SK-N-SH (cell line): ENCODE results near the gene ALDH4A1.

Experiments
- FOXM1 ChIP-seq: IDR thresholded peaks from 2 replicates; pipeline ENCODE4 v1.4.0; 2012; ENCODE audit warnings: low read depth, mild to moderate bottlenecking
- GATA2 ChIP-seq: sonication (generic); formaldehyde crosslinking; IDR thresholded peaks from 2 replicates; pipeline ENCODE4 v1.5.0; 2020; ENCODE audit warnings: mild to moderate bottlenecking, missing genetic modification reagents
- JUND ChIP-seq: IDR thresholded peaks from 2 replicates; pipeline ENCODE4 v1.4.0; 2012
- POLR2AphosphoS5 ChIP-seq: IDR thresholded peaks from 2 replicates; pipeline ENCODE4 v1.6.1; 2012; ENCODE audit warnings: low read depth, low read length
- TCF12 ChIP-seq: IDR thresholded peaks from 2 replicates; pipeline ENCODE4 v1.4.0; 2012
- TF ChIP-seq, protein P1 (sequence below): fragments of 150-350 bp; IDR thresholded peaks from 2 replicates; pipeline ENCODE4 v1.6.1; 2017; ENCODE audit warnings: antibody characterized with exemption, low read length, low read depth, borderline replicate concordance
- TF ChIP-seq, protein P2 (sequence below): fragments of 200-600 bp; sonication (generic); IDR thresholded peaks from 2 replicates; pipeline ENCODE4 v1.6.1; 2017; ENCODE audit warnings: antibody characterized with exemption, mild to moderate bottlenecking, moderate library complexity
- TF ChIP-seq, protein P3 (sequence below): IDR thresholded peaks from 2 replicates; pipeline ENCODE4 v1.4.0; 2012; ENCODE audit warnings: low read depth, borderline replicate concordance
- TF ChIP-seq, protein P4 (sequence below): IDR thresholded peaks from 2 replicates; pipeline ENCODE4 v1.6.1; 2012; ENCODE audit warnings: mild to moderate bottlenecking, low read depth, low read length, moderate library complexity

DNA sequence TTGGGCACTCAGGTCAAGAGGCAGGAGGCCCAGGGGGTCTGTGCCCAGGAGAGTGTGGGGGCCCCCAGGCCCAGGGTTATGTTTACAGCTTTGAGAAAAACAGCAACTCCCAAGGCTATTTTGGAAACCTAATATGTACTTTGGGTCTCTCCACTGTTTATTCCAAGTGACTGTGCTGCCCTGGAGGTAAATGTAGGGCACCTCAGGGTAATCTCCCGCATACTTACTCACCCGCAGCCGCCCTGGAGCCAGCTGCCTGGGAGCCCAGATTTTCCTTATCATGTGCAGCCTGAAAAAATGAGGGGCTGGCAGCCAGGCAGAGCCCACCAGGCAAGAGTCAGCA is 34.1 kb upstream of the ALDH4A1 start:
- TF ChIP-seq, protein P1, sequence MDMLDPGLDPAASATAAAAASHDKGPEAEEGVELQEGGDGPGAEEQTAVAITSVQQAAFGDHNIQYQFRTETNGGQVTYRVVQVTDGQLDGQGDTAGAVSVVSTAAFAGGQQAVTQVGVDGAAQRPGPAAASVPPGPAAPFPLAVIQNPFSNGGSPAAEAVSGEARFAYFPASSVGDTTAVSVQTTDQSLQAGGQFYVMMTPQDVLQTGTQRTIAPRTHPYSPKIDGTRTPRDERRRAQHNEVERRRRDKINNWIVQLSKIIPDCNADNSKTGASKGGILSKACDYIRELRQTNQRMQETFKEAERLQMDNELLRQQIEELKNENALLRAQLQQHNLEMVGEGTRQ, result no peak
- TF ChIP-seq GATA2 (CRISPR knock-in tag), result no peak
- no peak for TF ChIP-seq JUND
- TF ChIP-seq, protein P2, sequence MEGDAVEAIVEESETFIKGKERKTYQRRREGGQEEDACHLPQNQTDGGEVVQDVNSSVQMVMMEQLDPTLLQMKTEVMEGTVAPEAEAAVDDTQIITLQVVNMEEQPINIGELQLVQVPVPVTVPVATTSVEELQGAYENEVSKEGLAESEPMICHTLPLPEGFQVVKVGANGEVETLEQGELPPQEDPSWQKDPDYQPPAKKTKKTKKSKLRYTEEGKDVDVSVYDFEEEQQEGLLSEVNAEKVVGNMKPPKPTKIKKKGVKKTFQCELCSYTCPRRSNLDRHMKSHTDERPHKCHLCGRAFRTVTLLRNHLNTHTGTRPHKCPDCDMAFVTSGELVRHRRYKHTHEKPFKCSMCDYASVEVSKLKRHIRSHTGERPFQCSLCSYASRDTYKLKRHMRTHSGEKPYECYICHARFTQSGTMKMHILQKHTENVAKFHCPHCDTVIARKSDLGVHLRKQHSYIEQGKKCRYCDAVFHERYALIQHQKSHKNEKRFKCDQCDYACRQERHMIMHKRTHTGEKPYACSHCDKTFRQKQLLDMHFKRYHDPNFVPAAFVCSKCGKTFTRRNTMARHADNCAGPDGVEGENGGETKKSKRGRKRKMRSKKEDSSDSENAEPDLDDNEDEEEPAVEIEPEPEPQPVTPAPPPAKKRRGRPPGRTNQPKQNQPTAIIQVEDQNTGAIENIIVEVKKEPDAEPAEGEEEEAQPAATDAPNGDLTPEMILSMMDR, result no peak
- no peak for TF ChIP-seq TCF12
- no peak for TF ChIP-seq FOXM1
- TF ChIP-seq, protein P3, sequence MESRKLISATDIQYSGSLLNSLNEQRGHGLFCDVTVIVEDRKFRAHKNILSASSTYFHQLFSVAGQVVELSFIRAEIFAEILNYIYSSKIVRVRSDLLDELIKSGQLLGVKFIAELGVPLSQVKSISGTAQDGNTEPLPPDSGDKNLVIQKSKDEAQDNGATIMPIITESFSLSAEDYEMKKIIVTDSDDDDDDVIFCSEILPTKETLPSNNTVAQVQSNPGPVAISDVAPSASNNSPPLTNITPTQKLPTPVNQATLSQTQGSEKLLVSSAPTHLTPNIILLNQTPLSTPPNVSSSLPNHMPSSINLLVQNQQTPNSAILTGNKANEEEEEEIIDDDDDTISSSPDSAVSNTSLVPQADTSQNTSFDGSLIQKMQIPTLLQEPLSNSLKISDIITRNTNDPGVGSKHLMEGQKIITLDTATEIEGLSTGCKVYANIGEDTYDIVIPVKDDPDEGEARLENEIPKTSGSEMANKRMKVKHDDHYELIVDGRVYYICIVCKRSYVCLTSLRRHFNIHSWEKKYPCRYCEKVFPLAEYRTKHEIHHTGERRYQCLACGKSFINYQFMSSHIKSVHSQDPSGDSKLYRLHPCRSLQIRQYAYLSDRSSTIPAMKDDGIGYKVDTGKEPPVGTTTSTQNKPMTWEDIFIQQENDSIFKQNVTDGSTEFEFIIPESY, result no peak
- TF ChIP-seq, protein P4, sequence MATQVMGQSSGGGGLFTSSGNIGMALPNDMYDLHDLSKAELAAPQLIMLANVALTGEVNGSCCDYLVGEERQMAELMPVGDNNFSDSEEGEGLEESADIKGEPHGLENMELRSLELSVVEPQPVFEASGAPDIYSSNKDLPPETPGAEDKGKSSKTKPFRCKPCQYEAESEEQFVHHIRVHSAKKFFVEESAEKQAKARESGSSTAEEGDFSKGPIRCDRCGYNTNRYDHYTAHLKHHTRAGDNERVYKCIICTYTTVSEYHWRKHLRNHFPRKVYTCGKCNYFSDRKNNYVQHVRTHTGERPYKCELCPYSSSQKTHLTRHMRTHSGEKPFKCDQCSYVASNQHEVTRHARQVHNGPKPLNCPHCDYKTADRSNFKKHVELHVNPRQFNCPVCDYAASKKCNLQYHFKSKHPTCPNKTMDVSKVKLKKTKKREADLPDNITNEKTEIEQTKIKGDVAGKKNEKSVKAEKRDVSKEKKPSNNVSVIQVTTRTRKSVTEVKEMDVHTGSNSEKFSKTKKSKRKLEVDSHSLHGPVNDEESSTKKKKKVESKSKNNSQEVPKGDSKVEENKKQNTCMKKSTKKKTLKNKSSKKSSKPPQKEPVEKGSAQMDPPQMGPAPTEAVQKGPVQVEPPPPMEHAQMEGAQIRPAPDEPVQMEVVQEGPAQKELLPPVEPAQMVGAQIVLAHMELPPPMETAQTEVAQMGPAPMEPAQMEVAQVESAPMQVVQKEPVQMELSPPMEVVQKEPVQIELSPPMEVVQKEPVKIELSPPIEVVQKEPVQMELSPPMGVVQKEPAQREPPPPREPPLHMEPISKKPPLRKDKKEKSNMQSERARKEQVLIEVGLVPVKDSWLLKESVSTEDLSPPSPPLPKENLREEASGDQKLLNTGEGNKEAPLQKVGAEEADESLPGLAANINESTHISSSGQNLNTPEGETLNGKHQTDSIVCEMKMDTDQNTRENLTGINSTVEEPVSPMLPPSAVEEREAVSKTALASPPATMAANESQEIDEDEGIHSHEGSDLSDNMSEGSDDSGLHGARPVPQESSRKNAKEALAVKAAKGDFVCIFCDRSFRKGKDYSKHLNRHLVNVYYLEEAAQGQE, result no peak
- no peak for TF ChIP-seq POLR2AphosphoS5
